ENCODE measurements around the gene SLC18A3.

DNA sequence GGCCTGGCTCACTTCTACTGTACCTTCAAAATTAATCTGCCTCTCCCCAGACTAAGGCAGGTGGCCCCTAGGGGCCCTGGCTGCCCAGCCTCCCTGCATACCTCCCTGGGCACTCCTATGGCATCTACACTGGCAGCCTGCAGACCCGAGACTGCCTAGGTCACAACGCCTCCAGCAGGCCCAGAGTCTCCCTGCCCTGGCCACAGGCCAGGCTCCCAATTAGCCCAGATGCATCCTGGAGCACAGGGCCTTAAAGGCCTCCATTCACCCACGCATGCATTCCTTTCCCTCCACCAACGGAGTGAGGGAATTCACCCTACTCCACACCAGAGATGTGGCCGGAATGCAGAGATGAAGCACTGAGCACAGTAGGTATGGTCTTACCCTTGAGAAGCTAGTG, 5.6 kb downstream of the SLC18A3 start:
- TF ChIP-seq POLR2AphosphoS5 (IDR thresholded peaks at IDR 0.05) = no peak
- TF ChIP-seq, protein P1, sequence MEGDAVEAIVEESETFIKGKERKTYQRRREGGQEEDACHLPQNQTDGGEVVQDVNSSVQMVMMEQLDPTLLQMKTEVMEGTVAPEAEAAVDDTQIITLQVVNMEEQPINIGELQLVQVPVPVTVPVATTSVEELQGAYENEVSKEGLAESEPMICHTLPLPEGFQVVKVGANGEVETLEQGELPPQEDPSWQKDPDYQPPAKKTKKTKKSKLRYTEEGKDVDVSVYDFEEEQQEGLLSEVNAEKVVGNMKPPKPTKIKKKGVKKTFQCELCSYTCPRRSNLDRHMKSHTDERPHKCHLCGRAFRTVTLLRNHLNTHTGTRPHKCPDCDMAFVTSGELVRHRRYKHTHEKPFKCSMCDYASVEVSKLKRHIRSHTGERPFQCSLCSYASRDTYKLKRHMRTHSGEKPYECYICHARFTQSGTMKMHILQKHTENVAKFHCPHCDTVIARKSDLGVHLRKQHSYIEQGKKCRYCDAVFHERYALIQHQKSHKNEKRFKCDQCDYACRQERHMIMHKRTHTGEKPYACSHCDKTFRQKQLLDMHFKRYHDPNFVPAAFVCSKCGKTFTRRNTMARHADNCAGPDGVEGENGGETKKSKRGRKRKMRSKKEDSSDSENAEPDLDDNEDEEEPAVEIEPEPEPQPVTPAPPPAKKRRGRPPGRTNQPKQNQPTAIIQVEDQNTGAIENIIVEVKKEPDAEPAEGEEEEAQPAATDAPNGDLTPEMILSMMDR (IDR thresholded peaks at IDR 0.05) = no peak
- TF ChIP-seq POLR2A (IDR thresholded peaks at IDR 0.05) = no peak
